Bronchial epithelial cell (primary cell): ENCODE results near the gene POLD1. TPM values are rescaled to one million over a fixed set of nuclear protein-coding genes. Genes with fewer than 3 reads are reported as not detected.

Experiments used
- DNase-seq: peaks from one replicate; pipeline ENCODE4 v3.0.0-alpha.2; 2010; ENCODE audit warnings: low read depth
- FAIRE-seq: peaks from 2 replicates; lab custom pipeline; 2011; peaks lifted over from hg19 to GRCh38; lab: Jason Lieb, UNC
- H3K27me3 ChIP-seq: 2 replicates; pipeline ENCODE4 v1.5.1; 2011; ENCODE audit warnings: low read length; ENCODE audit not compliant: control insufficient read depth, insufficient read depth
- H3K36me3 ChIP-seq: 2 replicates; pipeline ENCODE4 v1.5.1; 2011; ENCODE audit warnings: low read length; ENCODE audit not compliant: control insufficient read depth, insufficient read depth
- H3K4me3 ChIP-seq: 2 replicates; pipeline ENCODE4 v1.5.1; 2011; ENCODE audit warnings: mild to moderate bottlenecking, low read depth, low read length, control low read depth
- total RNA-seq: library from RNA; depleted of rRNA; stranded (reverse); fragments of >200 nt; gene quantifications from 2 replicates; pipeline ENCODE4 v1.2.1, GENCODE V29; 2014
- TF ChIP-seq, protein P1 (sequence below): IDR thresholded peaks from 2 replicates; pipeline ENCODE4 v1.5.1; 2011; ENCODE audit warnings: mild to moderate bottlenecking, moderate library complexity, low read length, control low read depth, inconsistent platforms; ENCODE audit not compliant: insufficient read depth, severe bottlenecking

Gene POLD1
- total RNA-seq, 1 donor from 2014 or later = 28.4 TPM

GRCh38 chr19:50425581-50425980 is 41.4 kb downstream of the POLD1 start:
- TF ChIP-seq, protein P1, sequence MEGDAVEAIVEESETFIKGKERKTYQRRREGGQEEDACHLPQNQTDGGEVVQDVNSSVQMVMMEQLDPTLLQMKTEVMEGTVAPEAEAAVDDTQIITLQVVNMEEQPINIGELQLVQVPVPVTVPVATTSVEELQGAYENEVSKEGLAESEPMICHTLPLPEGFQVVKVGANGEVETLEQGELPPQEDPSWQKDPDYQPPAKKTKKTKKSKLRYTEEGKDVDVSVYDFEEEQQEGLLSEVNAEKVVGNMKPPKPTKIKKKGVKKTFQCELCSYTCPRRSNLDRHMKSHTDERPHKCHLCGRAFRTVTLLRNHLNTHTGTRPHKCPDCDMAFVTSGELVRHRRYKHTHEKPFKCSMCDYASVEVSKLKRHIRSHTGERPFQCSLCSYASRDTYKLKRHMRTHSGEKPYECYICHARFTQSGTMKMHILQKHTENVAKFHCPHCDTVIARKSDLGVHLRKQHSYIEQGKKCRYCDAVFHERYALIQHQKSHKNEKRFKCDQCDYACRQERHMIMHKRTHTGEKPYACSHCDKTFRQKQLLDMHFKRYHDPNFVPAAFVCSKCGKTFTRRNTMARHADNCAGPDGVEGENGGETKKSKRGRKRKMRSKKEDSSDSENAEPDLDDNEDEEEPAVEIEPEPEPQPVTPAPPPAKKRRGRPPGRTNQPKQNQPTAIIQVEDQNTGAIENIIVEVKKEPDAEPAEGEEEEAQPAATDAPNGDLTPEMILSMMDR = no peak
- Histone ChIP-seq H3K36me3 (no peaks in the 10 kb centered on the region), H3K27me3 (no peaks in the 10 kb centered on the region), H3K4me3 (no peak overlapping the region)
- no peak for FAIRE-seq
- no peak for DNase-seq

DNA sequence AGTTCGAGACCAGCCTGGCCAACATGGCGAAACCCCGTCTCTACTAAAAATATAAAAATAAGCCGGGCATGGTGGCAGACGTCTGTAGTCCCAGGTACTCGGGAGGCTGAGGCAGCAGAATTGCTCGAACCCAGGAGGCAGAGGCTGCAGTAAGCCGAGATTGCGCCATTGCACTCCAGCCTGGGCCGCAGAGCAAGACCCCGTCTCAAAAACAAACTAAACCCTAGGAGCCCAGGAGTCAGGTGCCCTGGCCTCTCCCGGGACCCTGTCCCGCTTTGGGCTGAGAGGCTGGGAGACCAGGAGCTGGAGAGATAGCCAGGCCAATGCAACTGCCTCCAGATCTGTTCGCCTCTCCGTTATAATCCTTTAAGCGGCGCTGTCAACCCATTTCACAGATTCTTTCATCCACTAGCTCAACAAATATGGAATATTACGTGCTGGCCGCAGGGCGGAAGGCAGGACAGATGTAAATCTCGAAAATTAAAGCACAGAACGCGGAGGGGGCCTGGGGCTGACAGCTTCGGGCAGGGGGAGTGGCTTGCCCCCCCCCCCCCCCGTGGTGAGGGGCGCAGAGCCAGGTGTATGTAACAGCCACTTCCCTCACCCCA is 43.3 kb downstream of the POLD1 start:
- Histone ChIP-seq H3K27me3 (no peaks in the 10 kb centered on the region), H3K36me3 (no peaks in the 10 kb centered on the region)
- no peak for FAIRE-seq

DNA sequence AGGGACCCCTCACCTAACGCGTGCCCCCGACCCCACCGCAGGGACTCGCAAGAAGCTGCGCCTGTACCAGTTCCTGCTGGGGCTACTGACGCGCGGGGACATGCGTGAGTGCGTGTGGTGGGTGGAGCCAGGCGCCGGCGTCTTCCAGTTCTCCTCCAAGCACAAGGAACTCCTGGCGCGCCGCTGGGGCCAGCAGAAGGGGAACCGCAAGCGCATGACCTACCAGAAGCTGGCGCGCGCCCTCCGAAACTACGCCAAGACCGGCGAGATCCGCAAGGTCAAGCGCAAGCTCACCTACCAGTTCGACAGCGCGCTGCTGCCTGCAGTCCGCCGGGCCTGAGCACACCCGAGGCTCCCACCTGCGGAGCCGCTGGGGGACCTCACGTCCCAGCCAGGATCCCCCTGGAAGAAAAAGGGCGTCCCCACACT is 43.9 kb downstream of the POLD1 start:
- peak overlapping the region; percentile 29 for H3K4me3 ChIP-seq
- no peak for FAIRE-seq
- no peaks in the 10 kb centered on the region for H3K27me3 ChIP-seq
- peak; percentile 30 for DNase-seq
- TF ChIP-seq, protein P1 = no peak
- no peaks in the 10 kb centered on the region for H3K36me3 ChIP-seq

More for the DNA sequence above, 43.3 kb downstream of the POLD1 start:
- H3K4me3 ChIP-seq = peak overlapping the region; percentile 29
- no peak for DNase-seq
- TF ChIP-seq, protein P1 = no peak

DNA sequence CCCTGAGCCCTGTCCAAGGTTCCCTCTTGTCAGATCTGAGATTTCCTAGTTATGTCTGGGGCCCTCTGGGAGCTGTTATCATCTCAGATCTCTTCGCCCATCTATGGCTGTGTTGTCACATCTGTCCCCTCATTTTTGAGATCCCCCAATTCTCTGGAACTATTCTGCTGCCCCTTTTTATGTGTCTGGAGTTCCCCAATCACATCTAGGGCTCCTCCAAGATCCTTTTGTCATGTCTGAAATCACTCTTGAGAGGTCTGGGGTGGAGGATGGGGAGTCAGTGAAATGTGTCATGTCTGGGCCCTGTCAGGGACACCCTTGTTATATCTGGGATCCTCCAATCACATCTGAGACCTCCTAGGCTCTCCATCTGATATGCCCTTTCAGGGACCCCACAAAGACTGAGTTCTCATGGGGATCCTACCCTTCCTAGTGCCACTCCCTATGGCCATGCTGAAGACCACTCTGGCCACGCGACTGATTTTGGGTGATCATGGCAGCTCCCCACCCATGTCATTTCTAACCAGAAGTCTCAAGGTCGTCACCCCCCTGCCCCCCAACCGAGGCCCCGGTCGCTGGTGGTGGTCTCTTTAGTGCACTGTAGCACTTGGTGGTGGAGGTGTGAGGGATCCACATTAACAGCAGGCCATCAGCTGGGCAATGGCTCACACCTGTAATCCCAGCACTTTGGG is 44.8 kb downstream of the POLD1 start:
- FAIRE-seq = no peak

DNA sequence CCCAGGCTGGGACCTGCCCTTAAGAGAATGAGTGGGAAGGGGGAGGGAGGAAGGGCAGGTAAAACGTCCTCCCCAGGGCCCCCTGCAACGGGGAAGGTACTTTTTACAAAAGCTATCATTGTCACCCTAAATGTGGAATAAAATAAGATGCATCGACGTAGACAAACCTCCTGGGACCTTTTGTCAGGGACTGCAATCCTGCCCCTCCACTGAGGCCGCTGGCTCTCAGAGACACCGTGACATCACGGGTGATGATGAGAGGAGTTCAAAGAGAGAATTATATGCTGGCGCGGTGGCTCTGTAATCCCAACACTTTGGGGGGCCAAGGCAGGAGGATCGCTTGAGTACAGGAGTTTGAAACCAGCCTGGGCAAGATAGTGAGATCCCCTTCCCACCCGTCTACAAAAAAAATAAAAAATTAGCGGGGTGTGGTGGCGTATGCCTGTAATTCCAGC is 46.8 kb downstream of the POLD1 start:
- FAIRE-seq (no peak), DNase-seq (no peak)

More for the DNA sequence above, 44.8 kb downstream of the POLD1 start:
- Histone ChIP-seq H3K36me3 (no peaks in the 10 kb centered on the region), H3K27me3 (no peaks in the 10 kb centered on the region), H3K4me3 (no peak overlapping the region)
- no peak for DNase-seq
- TF ChIP-seq, protein P1 = no peak

More for the DNA sequence above, 46.8 kb downstream of the POLD1 start:
- H3K4me3 ChIP-seq = peak overlapping the region; percentile 43
- TF ChIP-seq, protein P1 = no peak
- no peaks in the 10 kb centered on the region for H3K36me3 ChIP-seq
- no peaks in the 10 kb centered on the region for H3K27me3 ChIP-seq
